ENCODE data around the gene ATP13A1.
"Not testable (repeated sequence)": the region's sequence is repeated elsewhere in the genome, so short reads cannot be mapped to it uniquely, and the experiment has no call there.

Gene ATP13A1

GRCh38 chr19:19663256-19664120 is at the start of gene ATP13A1:
ATP13A1 (minus strand) TSS chr19:19663676; CDS start chr19:19663666, 10 bp downstream.
- peak; percentile 78 for FAIRE-seq

GRCh38 chr19:19711934-19712828 is 48.7 kb upstream of the ATP13A1 start:
- no peak for FAIRE-seq

GRCh38 chr19:19711306-19711933 is 47.9 kb upstream of the ATP13A1 start:
- FAIRE-seq = no peak

GRCh38 chr19:19710506-19710905 is 47.0 kb upstream of the ATP13A1 start:
- FAIRE-seq = no peak

GRCh38 chr19:19704836-19705235 is 41.4 kb upstream of the ATP13A1 start:
- no peak for FAIRE-seq

GRCh38 chr19:19700493-19700892 is 37.0 kb upstream of the ATP13A1 start:
- FAIRE-seq = not testable (repeated sequence)

- no peak for FAIRE-seq
These were observed 34.1 kb upstream of the ATP13A1 start for GRCh38 chr19:19697589-19697988.

- no peak for FAIRE-seq
These were observed 32.9 kb upstream of the ATP13A1 start for GRCh38 chr19:19696386-19696785.

GRCh38 chr19:19691683-19692082 is 28.2 kb upstream of the ATP13A1 start:
- FAIRE-seq = no peak

- FAIRE-seq = not testable (repeated sequence)
These were observed 25.5 kb upstream of the ATP13A1 start for GRCh38 chr19:19689023-19689422.

GRCh38 chr19:19687090-19687489 is 23.6 kb upstream of the ATP13A1 start:
- no peak for FAIRE-seq

GRCh38 chr19:19686580-19686979 is 23.1 kb upstream of the ATP13A1 start:
- no peak for FAIRE-seq

GRCh38 chr19:19686119-19686518 is 22.6 kb upstream of the ATP13A1 start:
- not testable (repeated sequence) for FAIRE-seq

GRCh38 chr19:19679176-19680073 is 15.9 kb upstream of the ATP13A1 start:
- FAIRE-seq = no peak

GRCh38 chr19:19677579-19677978 is 14.1 kb upstream of the ATP13A1 start:
- FAIRE-seq = no peak

GRCh38 chr19:19674315-19674714 is 10.8 kb upstream of the ATP13A1 start:
- no peak for FAIRE-seq

- no peak for FAIRE-seq
These were observed 9.3 kb upstream of the ATP13A1 start for GRCh38 chr19:19672816-19673215.

- FAIRE-seq = no peak
These were observed 6.6 kb upstream of the ATP13A1 start for GRCh38 chr19:19670070-19670551.

- peak; percentile 59 for FAIRE-seq
These were observed 4.9 kb upstream of the ATP13A1 start, which contains the start of gene ZNF101 for GRCh38 chr19:19668230-19669012. ZNF101 (plus strand) TSS chr19:19668839; CDS start chr19:19668964, 125 bp downstream.

GRCh38 chr19:19665420-19665948 is 2.0 kb upstream of the ATP13A1 start:
- not testable (repeated sequence) for FAIRE-seq

GRCh38 chr19:19662871-19663255 is 613 bp downstream of the ATP13A1 start:
- no peak for FAIRE-seq
